GM23248 (cell line): ENCODE measurements around the gene SEMA7A. TPM values are rescaled to one million over a fixed set of nuclear protein-coding genes. Genes with fewer than 3 reads are reported as not detected.
A peak's percentile ranks its signal among the peaks of the same experiment; 100 is the strongest.

Experiments
- DNase-seq: peaks from one replicate; pipeline ENCODE4 v3.0.0-alpha.2; 2015
- H2AFZ ChIP-seq: fragments of 200-600 bp; sonication (generic); 2 replicates; pipeline ENCODE4 v1.6.1; 2016; ENCODE audit warnings: antibody characterized with exemption
- H3F3A ChIP-seq: fragments of 200-600 bp; sonication (generic); 2 replicates; pipeline ENCODE4 v1.6.1; 2016; ENCODE audit warnings: mild to moderate bottlenecking, antibody characterized with exemption, mixed run types; ENCODE audit not compliant: insufficient read depth
- H3K27ac ChIP-seq: fragments of 200-600 bp; sonication (generic); 2 replicates; pipeline ENCODE4 v1.5.1; 2016; ENCODE audit warnings: mild to moderate bottlenecking
- H3K27me3 ChIP-seq: fragments of 200-600 bp; sonication (generic); replicated peaks from 2 replicates; pipeline ENCODE4 v1.6.1; 2016; ENCODE audit warnings: mild to moderate bottlenecking; ENCODE audit not compliant: insufficient read depth
- H3K36me3 ChIP-seq: fragments of 200-600 bp; sonication (generic); 2 replicates; pipeline ENCODE4 v1.6.1; 2016; ENCODE audit warnings: low read depth, mild to moderate bottlenecking
- H3K4me1 ChIP-seq: fragments of 200-600 bp; sonication (generic); 2 replicates; pipeline ENCODE4 v1.6.1; 2016; ENCODE audit warnings: mild to moderate bottlenecking; ENCODE audit not compliant: insufficient read depth
- H3K4me2 ChIP-seq: fragments of 200-600 bp; sonication (generic); one replicate; pipeline ENCODE4 v1.6.1; 2016; ENCODE audit warnings: mild to moderate bottlenecking; ENCODE audit not compliant: unreplicated experiment
- H3K4me3 ChIP-seq: fragments of 200-600 bp; sonication (generic); 2 replicates; pipeline ENCODE4 v1.5.1; 2016; ENCODE audit warnings: mild to moderate bottlenecking
- H3K79me2 ChIP-seq: fragments of 200-600 bp; sonication (generic); 2 replicates; pipeline ENCODE4 v1.6.1; 2016; ENCODE audit warnings: mild to moderate bottlenecking; ENCODE audit not compliant: insufficient read depth
- H3K9ac ChIP-seq: fragments of 200-600 bp; sonication (generic); 2 replicates; pipeline ENCODE4 v1.6.1; 2016; ENCODE audit warnings: mild to moderate bottlenecking
- H3K9me2 ChIP-seq: fragments of 200-600 bp; sonication (generic); 2 replicates; pipeline ENCODE4 v1.6.1; 2016; ENCODE audit warnings: mixed run types, mild to moderate bottlenecking, moderate library complexity; ENCODE audit not compliant: insufficient read depth
- H3K9me3 ChIP-seq: fragments of 200-600 bp; sonication (generic); one replicate; pipeline ENCODE4 v1.6.1; 2017; ENCODE audit warnings: low read depth
- H4K20me1 ChIP-seq: fragments of 200-600 bp; sonication (generic); 2 replicates; pipeline ENCODE4 v1.6.0; 2016; ENCODE audit not compliant: insufficient read depth
- EZH2 ChIP-seq: fragments of 200-600 bp; sonication (generic); IDR thresholded peaks from 2 replicates; pipeline ENCODE4 v1.6.1; 2018; ENCODE audit warnings: antibody characterized with exemption, mild to moderate bottlenecking; ENCODE audit not compliant: insufficient read depth, poor library complexity, severe bottlenecking
- EZH2phosphoT487 ChIP-seq: fragments of 200-600 bp; sonication (generic); IDR thresholded peaks from 2 replicates; pipeline ENCODE4 v1.6.1; 2018; ENCODE audit warnings: antibody characterized with exemption, moderate library complexity, mild to moderate bottlenecking, low read depth; ENCODE audit not compliant: insufficient read depth
- WGBS, 2 experiments: methylation state at CpG; one replicate each; pipeline ENCODE4 v1.1.6; 2015 to 2017; ENCODE audit warnings: low lambda C conversion rate in 2 of 2, low coverage in 1 of 2; ENCODE audit errors: missing lambda C conversion rate in 2 of 2; 5-methylcytosine and 5-hydroxymethylcytosine counted together
- in situ Hi-C: fragments of 300-500 bp; cut with MboI; formaldehyde crosslinking; loops from 2 replicates; pipeline ENCODE4 v1.15.0; 2020
- polyA plus RNA-seq: library from polyadenylated mRNA; unstranded; fragments of >200 nt; fragmentation: Nextera tagmentation; extraction: Ambion mirVana; gene quantifications from 2 replicates; pipeline ENCODE4 v1.2.1, GENCODE V29; 2016
- total RNA-seq: library from RNA; depleted of rRNA; stranded (reverse); fragments of >200 nt; shearing (Covaris generic); gene quantifications from 2 replicates; pipeline ENCODE4 v1.2.3, GENCODE V29; 2014

SEMA7A gene
- total and polyA plus RNA-seq, 2 experiments from 2014 or later = 42.3 to 132 TPM

GRCh38 chr15:74454764-74455500 lies 21.2 kb upstream of the SEMA7A start:
- in situ Hi-C loops = no loop called here
- Histone ChIP-seq H2AFZ (no peak overlapping the region), H3K27ac (no peak overlapping the region)

GRCh38 chr15:74453925-74454763 lies 20.4 kb upstream of the SEMA7A start:
- peak; percentile 41 for DNase-seq
- Histone ChIP-seq H3K27me3 (no peaks in the 10 kb centered on the region), H3K9me2 (no peaks in the 10 kb centered on the region), H2AFZ (no peak overlapping the region), H3K79me2 (no peaks in the 10 kb centered on the region), H3K4me3 (no peak overlapping the region), H3K36me3 (peaks cover 19% of the 10 kb centered on the region; the same call in 1 of the 2 replicates), H3K27ac (no peak overlapping the region), H4K20me1 (no peaks in the 10 kb centered on the region), H3K4me2 (no peak overlapping the region), H3K4me1 (peaks cover 10% of the 10 kb centered on the region), H3F3A (peaks cover 11% of the 10 kb centered on the region; the same call in 1 of the 2 replicates), H3K9me3 (no peaks in the 10 kb centered on the region), H3K9ac (no peak overlapping the region)
- TF ChIP-seq EZH2 (no peak), EZH2phosphoT487 (no peak)
- in situ Hi-C loops = no loop called here
- 96 to 98% methylated on average over 13 of the region's 13 CpGs for WGBS, 2 experiments

More at GRCh38 chr15:74454764-74455500, 21.2 kb upstream of the SEMA7A start:
- no peaks in the 10 kb centered on the region for H4K20me1 ChIP-seq
- no peak overlapping the region for H3K4me2 ChIP-seq
- H3K9ac ChIP-seq = no peak overlapping the region
- H3K36me3 ChIP-seq = peaks cover 19% of the 10 kb centered on the region; the same call in 1 of the 2 replicates
- TF ChIP-seq EZH2phosphoT487 (no peak), EZH2 (no peak)
- no peak overlapping the region for H3K4me3 ChIP-seq
- no peaks in the 10 kb centered on the region for H3K27me3 ChIP-seq
- H3K9me2 ChIP-seq = no peaks in the 10 kb centered on the region
- H3F3A ChIP-seq = peaks cover 11% of the 10 kb centered on the region; the same call in 1 of the 2 replicates
- H3K9me3 ChIP-seq = no peaks in the 10 kb centered on the region
- peaks cover 6% of the 10 kb centered on the region for H3K79me2 ChIP-seq
- DNase-seq = no peak
- peaks cover 12% of the 10 kb centered on the region for H3K4me1 ChIP-seq

- no peaks in the 10 kb centered on the region for H3K9me2 ChIP-seq
- H4K20me1 ChIP-seq = no peaks in the 10 kb centered on the region
- peaks cover 19% of the 10 kb centered on the region; the same call in 1 of the 2 replicates for H3K36me3 ChIP-seq
- WGBS, 2 experiments = 92 to 93% methylated on average over 16 of the region's 16 CpGs
- H3K9me3 ChIP-seq = no peaks in the 10 kb centered on the region
- H2AFZ ChIP-seq = no peak overlapping the region
- in situ Hi-C loops = no loop called here
- no peak for DNase-seq
- H3K4me1 ChIP-seq = peaks cover 10% of the 10 kb centered on the region
- no peak overlapping the region for H3K9ac ChIP-seq
- H3K79me2 ChIP-seq = no peaks in the 10 kb centered on the region
- H3K4me2 ChIP-seq = no peak overlapping the region
- H3K27me3 ChIP-seq = no peaks in the 10 kb centered on the region
- no peak overlapping the region for H3K27ac ChIP-seq
- no peak for TF ChIP-seq EZH2
- H3K4me3 ChIP-seq = no peak overlapping the region
- peaks cover 11% of the 10 kb centered on the region; the same call in 1 of the 2 replicates for H3F3A ChIP-seq
Measured at GRCh38 chr15:74451861-74452835, 18.4 kb upstream of the SEMA7A start.

- H2AFZ ChIP-seq = no peak overlapping the region
- in situ Hi-C loops = no loop called here
- H3K36me3 ChIP-seq = peaks cover 15% of the 10 kb centered on the region; the same call in 1 of the 2 replicates
- H3K4me1 ChIP-seq = peaks cover 10% of the 10 kb centered on the region
- H3K9me2 ChIP-seq = no peaks in the 10 kb centered on the region
- H3F3A ChIP-seq = peaks cover 11% of the 10 kb centered on the region; the same call in 1 of the 2 replicates
- WGBS, 2 experiments = 96 to 100% methylated on average over 2 of the region's 2 CpGs
- no peak for DNase-seq
- H3K4me3 ChIP-seq = no peak overlapping the region
- H3K9me3 ChIP-seq = no peaks in the 10 kb centered on the region
- H4K20me1 ChIP-seq = no peaks in the 10 kb centered on the region
- H3K9ac ChIP-seq = no peak overlapping the region
- no peak overlapping the region for H3K27ac ChIP-seq
- H3K4me2 ChIP-seq = no peak overlapping the region
- H3K27me3 ChIP-seq = no peaks in the 10 kb centered on the region
- TF ChIP-seq EZH2phosphoT487 (no peak), EZH2 (no peak)
- no peaks in the 10 kb centered on the region for H3K79me2 ChIP-seq
Measured at GRCh38 chr15:74451322-74451721, 17.6 kb upstream of the SEMA7A start.
